Activated CD8-positive, alpha-beta T cell treated with anti-CD3 and anti-CD28 coated beads, Interleukin-2, amount 10 ng/mL, durations not matched to agents 7 days and 5 days (primary cell): Measurements from ENCODE around the gene BRSK2. TPM values are rescaled to one million over a fixed set of nuclear protein-coding genes. Genes with fewer than 3 reads are reported as not detected.

Experiments
- ATAC-seq: fragments of 150-1000 bp; cut with Tn5 transposase; one replicate; pipeline ENCODE4 v1.10.0; 2021; ENCODE audit warnings: moderate library complexity
- CTCF ChIA-PET: fragments of 350-600 bp; sonication (Branson Sonifier 250); formaldehyde crosslinking; loops from one replicate; lab custom pipeline; 2021; ENCODE audit warnings: antibody characterized with exemption; lab: Charles Lee
- POLR2A ChIA-PET: fragments of 350-600 bp; sonication (Branson Sonifier 250); formaldehyde crosslinking; loops from one replicate; lab custom pipeline; 2021; ENCODE audit warnings: antibody characterized with exemption; lab: Charles Lee
- DNase-seq: peaks from one replicate; pipeline ENCODE4 v3.0.0-alpha.2; 2020
- H3K27ac Mint-ChIP-seq: one replicate; pipeline ENCODE4 v1.8.0; 2021; ENCODE audit warnings: mild to moderate bottlenecking, mixed read lengths
- H3K27me3 Mint-ChIP-seq: one replicate; pipeline ENCODE4 v1.8.0; 2021; ENCODE audit warnings: low read depth, mixed read lengths
- H3K36me3 Mint-ChIP-seq: one replicate; pipeline ENCODE4 v1.8.0; 2021; ENCODE audit warnings: low read depth, mixed read lengths
- H3K4me1 Mint-ChIP-seq: one replicate; pipeline ENCODE4 v1.8.0; 2021; ENCODE audit warnings: low read depth, mixed read lengths
- H3K4me3 Mint-ChIP-seq: one replicate; pipeline ENCODE4 v1.8.0; 2021; ENCODE audit warnings: mild to moderate bottlenecking, mixed read lengths
- H3K9me3 Mint-ChIP-seq: one replicate; pipeline ENCODE4 v1.8.0; 2022; ENCODE audit warnings: mixed read lengths; ENCODE audit not compliant: insufficient read depth
- total RNA-seq, 2 experiments: library from RNA; stranded (reverse); gene quantifications; one replicate each; pipeline ENCODE4 v1.2.3, GENCODE V29; 2021

Gene BRSK2
- total RNA-seq, 2 experiments from 2014 or later: 0.39 TPM; not detected in 1

DNA sequence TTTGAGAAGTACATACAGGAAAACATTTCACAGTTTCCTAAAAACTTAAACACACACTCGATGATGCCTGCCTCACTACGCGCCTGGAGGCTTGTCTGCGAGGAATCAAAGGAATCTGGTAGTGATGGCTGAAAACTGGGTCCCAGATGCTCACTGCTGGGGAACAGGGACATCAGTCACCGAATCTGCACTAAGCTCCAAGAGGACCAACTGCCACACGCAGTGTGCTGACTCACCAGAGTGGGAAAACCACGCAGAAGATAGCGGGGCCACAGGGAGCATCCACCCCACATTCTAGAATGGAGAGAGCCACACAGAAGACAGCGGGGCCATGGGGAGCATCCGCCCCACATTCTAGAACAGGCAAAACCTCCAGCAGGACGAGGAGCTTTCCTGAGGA lies 121.2 kb downstream of the BRSK2 start:
- ATAC-seq (no peak), DNase-seq (no peak)
- H3K36me3 Mint-ChIP-seq: no peaks in the 10 kb centered on the region
- no peaks in the 10 kb centered on the region for H3K27me3 Mint-ChIP-seq
- H3K27ac Mint-ChIP-seq: no peak overlapping the region
- peaks cover 8% of the 10 kb centered on the region for H3K4me1 Mint-ChIP-seq
- ChIA-PET CTCF (interaction anchor here (1.2 kb wide), 1 partner anchor 64 kb away, joined by 4 read pairs; no protein-coding TSS in a partner anchor), POLR2A (no interaction called here)
- H3K4me3 Mint-ChIP-seq: no peak overlapping the region
- no peaks in the 10 kb centered on the region for H3K9me3 Mint-ChIP-seq

DNA sequence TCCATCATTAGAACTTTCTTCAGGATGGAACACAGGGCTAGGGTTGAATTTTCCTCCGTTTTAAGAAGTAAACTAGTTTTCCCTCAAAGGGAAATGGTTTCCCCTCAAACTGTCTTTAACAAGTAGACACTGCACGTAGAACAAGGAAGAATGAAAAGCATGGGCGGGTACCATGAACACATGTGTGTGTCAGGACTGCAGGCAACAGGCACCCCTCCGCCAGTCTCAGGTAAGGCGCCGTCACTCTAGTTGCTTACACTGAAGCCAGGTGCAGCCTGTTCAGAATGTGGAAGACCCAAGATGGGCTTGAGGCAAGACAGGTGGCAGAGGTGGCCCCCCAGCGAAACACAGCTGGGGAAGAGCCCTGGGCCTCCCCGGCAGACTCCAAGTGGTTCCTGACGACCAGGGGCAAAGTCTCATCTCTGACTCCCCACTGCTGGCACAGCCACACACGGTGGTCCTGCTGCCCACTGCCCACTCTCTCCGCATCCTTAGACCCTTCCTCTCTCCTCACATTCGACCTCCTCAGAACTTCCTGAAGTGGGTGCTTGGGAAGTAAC lies 122.3 kb downstream of the BRSK2 start:
- no peaks in the 10 kb centered on the region for H3K9me3 Mint-ChIP-seq
- POLR2A ChIA-PET: no interaction called here
- no peak overlapping the region for H3K4me3 Mint-ChIP-seq
- H3K36me3 Mint-ChIP-seq: no peaks in the 10 kb centered on the region
- CTCF ChIA-PET: interaction anchor here (1.2 kb wide), 1 partner anchor 63 kb away, joined by 4 read pairs; no protein-coding TSS in a partner anchor
- H3K27ac Mint-ChIP-seq: no peak overlapping the region
- DNase-seq (no peak), ATAC-seq (peak; percentile 13)
- peaks cover 8% of the 10 kb centered on the region for H3K4me1 Mint-ChIP-seq
- no peaks in the 10 kb centered on the region for H3K27me3 Mint-ChIP-seq

Other genes with a start within 250 kb of the BRSK2 start
- not detected for gene MUC5AC, start 232.0 kb upstream of the BRSK2 start, total RNA-seq
- gene MUC5B, start 166.9 kb upstream of the BRSK2 start, total RNA-seq: not detected
- 10 to 100 TPM; 27.1 to 34.3 TPM for gene TOLLIP, start 80.3 kb upstream of the BRSK2 start, total RNA-seq
- 10 to 100 TPM; 29.3 to 31.6 TPM for gene MOB2, start 96.8 kb downstream of the BRSK2 start, total RNA-seq
- gene DUSP8, start 182.3 kb downstream of the BRSK2 start, total RNA-seq: under 1 TPM; 0.13 TPM
- gene KRTAP5-1, start 195.3 kb downstream of the BRSK2 start, total RNA-seq: not detected
- not detected for gene KRTAP5-2, start 208.4 kb downstream of the BRSK2 start, total RNA-seq
- gene KRTAP5-3, start 218.5 kb downstream of the BRSK2 start, total RNA-seq: not detected
- gene KRTAP5-4, start 232.2 kb downstream of the BRSK2 start, total RNA-seq: not detected
- gene KRTAP5-5, start 239.8 kb downstream of the BRSK2 start, total RNA-seq: not detected